ENCODE measurements around the gene TEDDM1.
A peak's percentile ranks its signal among the peaks of the same experiment; 100 is the strongest.
"Not testable (repeated sequence)": the region's sequence is repeated elsewhere in the genome, so short reads cannot be mapped to it uniquely, and the experiment has no call there.

TEDDM1 gene, protein sequence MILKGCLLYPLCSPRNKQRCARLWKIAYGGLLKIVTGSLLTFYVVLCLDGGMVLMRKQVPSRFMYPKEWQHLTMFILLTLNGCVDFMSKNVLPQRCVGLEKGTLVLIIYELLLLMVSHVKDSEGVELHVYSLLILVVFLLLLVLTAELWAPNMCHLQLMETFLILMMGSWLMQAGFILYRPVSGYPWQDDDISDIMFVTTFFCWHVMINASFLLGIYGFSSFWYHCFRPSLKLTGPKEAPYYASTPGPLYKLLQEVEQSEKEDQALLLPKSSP
- total RNA-seq = 0 reads per million in 3 experiments

- no peak for DNase-seq
Measured at GRCh38 chr1:182400567-182400966, at the start of gene TEDDM1. Gene TEDDM1 (minus strand): TSS chr1:182400667. CDS start chr1:182400485, 182 bp downstream.

- no peak for DNase-seq
Measured at GRCh38 chr1:182450087-182450486, 49.6 kb upstream of the TEDDM1 start, which contains the start of gene RGSL1. Gene RGSL1 (plus strand): TSS chr1:182450146. CDS start chr1:182450166, 20 bp downstream.

GRCh38 chr1:182447660-182448059, 47.2 kb upstream of the TEDDM1 start:
- no peak for DNase-seq

- DNase-seq = not testable (repeated sequence)
Measured at GRCh38 chr1:182447124-182447523, 46.7 kb upstream of the TEDDM1 start.

- peak; percentile 8 for DNase-seq
Measured at GRCh38 chr1:182446033-182446669, 45.7 kb upstream of the TEDDM1 start.

- no peak for DNase-seq
Measured at GRCh38 chr1:182444497-182444896, 44.0 kb upstream of the TEDDM1 start.

DNA sequence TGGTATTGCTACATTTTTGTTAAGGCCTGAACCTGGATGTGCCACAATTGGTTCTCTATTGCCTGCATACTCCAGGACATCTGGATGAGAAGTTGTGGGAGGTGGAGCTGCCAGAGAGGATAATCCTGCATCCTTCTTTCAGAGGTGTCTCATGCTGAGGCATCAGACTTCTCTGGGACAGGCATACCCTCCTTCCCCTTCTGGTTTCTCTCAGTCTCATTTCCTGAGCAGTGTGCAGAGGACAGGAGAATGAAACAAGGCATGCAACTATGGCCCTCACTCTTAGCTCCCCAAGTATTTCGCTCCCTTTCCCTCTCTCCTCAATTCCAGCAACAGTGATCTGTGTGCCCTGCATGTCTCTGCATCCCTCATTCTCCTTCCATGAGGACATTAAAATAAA, 41.9 kb upstream of the TEDDM1 start:
- no peak for DNase-seq

DNA sequence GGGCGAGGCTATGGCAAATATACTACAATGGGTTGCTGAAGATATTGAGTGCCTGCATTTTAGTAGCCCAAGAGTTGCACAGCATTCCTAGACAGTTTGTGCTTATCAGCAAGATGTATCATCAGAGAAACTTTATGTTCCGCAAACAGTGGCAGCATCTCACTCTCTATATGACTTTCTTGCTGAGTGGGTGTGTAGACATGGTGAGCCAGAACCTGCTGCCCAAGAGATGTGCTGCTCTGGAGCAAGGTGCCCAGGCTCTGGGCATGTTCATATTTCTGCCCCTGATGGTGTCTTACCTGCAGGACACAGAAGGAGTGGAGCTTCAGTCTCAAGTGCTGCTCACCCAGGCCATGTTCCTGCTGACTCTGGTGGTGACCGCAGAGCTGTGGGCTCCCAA, 41.3 kb upstream of the TEDDM1 start:
- no peak for DNase-seq

- no peak for DNase-seq
Measured at GRCh38 chr1:182438326-182438725, 37.9 kb upstream of the TEDDM1 start.

DNA sequence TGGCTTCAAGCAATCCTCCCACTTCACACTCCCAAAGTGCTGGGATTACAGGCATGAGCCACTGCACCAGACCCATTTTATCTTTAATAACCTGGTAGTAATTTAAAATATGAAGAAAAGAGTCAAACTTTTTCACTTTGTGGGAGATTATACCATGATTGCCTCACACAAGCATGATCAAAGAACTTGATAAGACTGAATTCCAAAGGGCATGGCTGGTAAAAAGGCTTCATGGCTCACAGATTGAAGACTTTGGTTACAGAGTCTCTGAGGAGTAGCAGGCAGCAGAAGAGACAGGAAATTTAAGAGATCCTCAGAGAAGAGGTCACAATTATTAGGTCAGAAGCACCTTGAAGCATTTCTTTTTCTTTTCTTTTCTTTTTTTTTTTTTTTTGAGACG, 33.1 kb upstream of the TEDDM1 start:
- no peak for DNase-seq

DNA sequence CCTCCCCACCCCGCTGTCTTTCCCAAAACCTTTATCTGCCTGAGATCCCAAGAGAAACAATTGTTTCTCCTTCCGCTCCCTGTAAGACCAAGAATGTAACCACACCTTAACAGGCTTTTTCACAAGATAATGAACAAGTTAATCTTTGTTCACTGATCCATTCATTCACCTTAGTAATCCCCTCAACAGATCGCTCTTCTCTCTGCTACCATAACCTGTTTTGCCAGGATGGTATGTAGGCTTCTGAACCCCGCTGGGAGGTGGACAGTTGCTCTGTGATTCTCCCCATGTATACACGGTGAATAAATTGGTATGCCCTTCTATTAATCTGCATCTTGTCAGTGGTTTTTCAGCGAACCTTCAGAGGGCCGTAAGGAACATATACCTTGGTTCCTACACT, 30.8 kb upstream of the TEDDM1 start:
- no peak for DNase-seq

GRCh38 chr1:182430263-182431068, 30.0 kb upstream of the TEDDM1 start:
- DNase-seq = peak; percentile 66

GRCh38 chr1:182428043-182428442, 27.6 kb upstream of the TEDDM1 start:
- DNase-seq = no peak

GRCh38 chr1:182426442-182427430, 26.3 kb upstream of the TEDDM1 start:
- DNase-seq = no peak

GRCh38 chr1:182415789-182416188, 15.3 kb upstream of the TEDDM1 start:
- DNase-seq = no peak

DNA sequence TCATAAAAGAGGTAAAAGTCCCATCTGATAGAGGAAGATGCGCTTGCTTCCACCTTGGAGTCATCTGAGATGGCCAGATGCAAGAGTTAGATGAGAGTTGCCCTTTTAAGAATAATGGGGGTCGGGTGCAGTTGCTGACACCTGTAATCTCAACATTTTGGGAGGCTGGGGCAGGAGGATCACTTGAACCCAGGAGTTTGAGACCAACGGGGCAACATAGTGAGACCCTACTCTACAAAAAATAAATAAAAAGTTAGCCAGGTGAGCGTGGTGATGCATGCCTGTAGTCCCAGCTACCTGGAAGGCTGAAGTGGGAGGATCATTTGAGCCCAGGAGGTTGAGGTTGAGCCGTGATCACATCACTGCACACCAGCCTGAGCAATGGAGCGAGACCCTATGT, 13.5 kb upstream of the TEDDM1 start:
- no peak for DNase-seq

- DNase-seq = no peak
Measured at GRCh38 chr1:182413486-182413885, 13.0 kb upstream of the TEDDM1 start.

GRCh38 chr1:182410620-182411273, 10.3 kb upstream of the TEDDM1 start:
- no peak for DNase-seq

DNA sequence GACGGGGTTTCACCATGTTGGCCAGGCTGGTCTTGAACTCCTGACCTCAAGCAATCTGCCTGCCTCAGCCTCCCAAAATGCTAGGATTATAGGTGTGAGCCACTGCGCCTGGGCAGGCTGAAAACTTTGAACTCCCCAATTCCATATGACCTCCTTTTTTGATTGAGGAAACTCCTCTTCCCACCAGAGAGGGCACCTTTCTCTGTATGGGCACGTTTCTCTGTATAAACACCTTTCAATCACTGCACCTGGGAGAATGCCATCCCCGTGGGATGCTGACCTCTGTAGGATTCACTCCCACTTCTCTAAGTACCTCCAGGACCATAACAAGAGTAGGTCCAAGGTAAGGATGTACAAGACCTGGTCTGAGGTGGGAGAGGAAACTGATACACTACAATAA, 9.7 kb upstream of the TEDDM1 start:
- DNase-seq = no peak

GRCh38 chr1:182408435-182409075, 8.1 kb upstream of the TEDDM1 start:
- DNase-seq = no peak

DNA sequence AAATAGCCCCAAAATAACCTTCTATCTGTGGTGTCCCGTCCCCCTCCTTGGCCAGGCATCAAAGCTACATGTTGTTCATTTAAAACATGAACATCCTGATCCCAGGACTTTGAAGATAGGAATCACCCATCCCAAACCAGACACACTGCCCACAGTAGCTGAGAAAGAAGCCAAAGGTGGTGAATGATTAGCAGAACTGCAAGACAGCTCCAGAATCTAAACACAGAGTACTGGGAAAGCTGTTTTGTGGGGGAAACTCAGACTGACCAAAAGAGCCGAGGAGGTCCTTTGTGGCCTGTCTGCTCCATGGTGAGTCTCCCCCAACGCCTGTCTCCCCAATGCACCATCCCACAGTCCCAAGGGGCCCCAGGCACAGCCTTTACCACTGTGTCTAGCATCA, 7.3 kb upstream of the TEDDM1 start:
- no peak for DNase-seq
